GM18519 (cell line): ENCODE measurements around the gene LONP2.

Experiments
- ATAC-seq: cut with Tn5 transposase; IDR thresholded peaks from one replicate; pipeline ENCODE4 v1.9.1; 2021; ENCODE audit warnings: mild to moderate bottlenecking, moderate library complexity; ENCODE audit not compliant: unreplicated experiment, low FRiP score

Gene LONP2

GRCh38 chr16:48244080-48244862 lies at the start of gene LONP2:
Gene LONP2, plus strand, starts transcription at chr16:48244300. Its CDS starts 89 bp downstream, at chr16:48244389.
- ATAC-seq, result peak; percentile 88

- ATAC-seq, result no peak
Observed at GRCh38 chr16:48194828-48195556, 49.1 kb upstream of the LONP2 start.

GRCh38 chr16:48197294-48197693 lies 46.8 kb upstream of the LONP2 start:
- no peak for ATAC-seq

- ATAC-seq, result no peak
Observed at GRCh38 chr16:48201515-48202201, 42.4 kb upstream of the LONP2 start.

- ATAC-seq, result no peak
Observed at GRCh38 chr16:48203974-48204824, 39.9 kb upstream of the LONP2 start.

- ATAC-seq, result no peak
Observed at GRCh38 chr16:48204825-48205151, 39.3 kb upstream of the LONP2 start.

- ATAC-seq, result no peak
Observed at GRCh38 chr16:48206594-48207242, 37.4 kb upstream of the LONP2 start.

- no peak for ATAC-seq
Observed at GRCh38 chr16:48210747-48211146, 33.4 kb upstream of the LONP2 start.

GRCh38 chr16:48212033-48212432 lies 32.1 kb upstream of the LONP2 start:
- ATAC-seq, result no peak

GRCh38 chr16:48215738-48216137 lies 28.4 kb upstream of the LONP2 start:
- ATAC-seq, result no peak

- no peak for ATAC-seq
Observed at GRCh38 chr16:48217708-48218107, 26.4 kb upstream of the LONP2 start.

- no peak for ATAC-seq
Observed at GRCh38 chr16:48218473-48218872, 25.6 kb upstream of the LONP2 start.

GRCh38 chr16:48220891-48221290 lies 23.2 kb upstream of the LONP2 start:
- no peak for ATAC-seq

- ATAC-seq, result no peak
Observed at GRCh38 chr16:48223490-48223889, 20.6 kb upstream of the LONP2 start.

- no peak for ATAC-seq
Observed at GRCh38 chr16:48225456-48225855, 18.6 kb upstream of the LONP2 start.

- peak; percentile 49 for ATAC-seq
Observed at GRCh38 chr16:48231727-48232492, 12.2 kb upstream of the LONP2 start.

GRCh38 chr16:48232493-48233040 lies 11.5 kb upstream of the LONP2 start:
- ATAC-seq, result no peak

- no peak for ATAC-seq
Observed at GRCh38 chr16:48234630-48235029, 9.5 kb upstream of the LONP2 start.

- ATAC-seq, result no peak
Observed at GRCh38 chr16:48235058-48235555, 9.0 kb upstream of the LONP2 start.
